K562 (cell line): Measurements from ENCODE around the gene PI4KA. TPM values are rescaled to one million over a fixed set of nuclear protein-coding genes. Genes with fewer than 3 reads are reported as not detected.
A peak's percentile ranks its signal among the peaks of the same experiment; 100 is the strongest.

Experiments
- BCL6 ChIP-seq: fragments of 250-450 bp; sonication (Bioruptor Pico); IDR thresholded peaks from 2 replicates; pipeline ENCODE4 v1.4.0; 2020
- CBX3 ChIP-seq, 2 experiments: IDR thresholded peaks; 1 replicate in 1 of 2; 2 replicates in 1 of 2; pipeline ENCODE4 v1.6.1; 2012; ENCODE audit warnings: inconsistent platforms in 2 of 2, low read length in 2 of 2, borderline replicate concordance in 1 of 2, control low read depth in 1 of 2
- ELF1 ChIP-seq: fragments of 200-800 bp; sonication (Bioruptor generic); IDR thresholded peaks from 2 replicates; pipeline ENCODE4 v1.6.1; 2016; ENCODE audit warnings: missing genetic modification characterization, missing compliant biosample characterization
- ETV6 ChIP-seq, 3 experiments: fragments of 150-350 bp in 1 of 3; sonication (generic) in 1 of 3; formaldehyde crosslinking in 1 of 3; IDR thresholded peaks; 2 replicates each; pipeline versions ENCODE4 v1.6.1 to v1.8.0; 2014 to 2022; ENCODE audit warnings: borderline replicate concordance in 2 of 3, low read depth in 2 of 3, antibody characterized with exemption in 1 of 3, low read length in 1 of 3, mild to moderate bottlenecking in 1 of 3, missing genetic modification reagents in 1 of 3
- HINFP ChIP-seq: fragments of 450-650 bp; conservative IDR thresholded peaks from 2 replicates; pipeline ENCODE4 v1.6.1; 2016; ENCODE audit warnings: missing genetic modification characterization, low read depth, mild to moderate bottlenecking, control low read depth, missing compliant biosample characterization
- HNRNPLL ChIP-seq: fragments of 200-400 bp; formaldehyde crosslinking; IDR thresholded peaks from 2 replicates; pipeline ENCODE4 v1.6.1; 2017; ENCODE audit warnings: low read length, low read depth, mild to moderate bottlenecking; ENCODE audit not compliant: poor library complexity, severe bottlenecking
- IFI16 ChIP-seq: fragments of 250-450 bp; sonication (Bioruptor Pico); IDR thresholded peaks from 2 replicates; pipeline ENCODE4 v2.1.2; 2022; ENCODE audit warnings: mild to moderate bottlenecking, inconsistent platforms
- ILK ChIP-seq: fragments of 450-650 bp; IDR thresholded peaks from 2 replicates; pipeline ENCODE4 v1.6.1; 2016; ENCODE audit warnings: missing genetic modification characterization, low read depth, mild to moderate bottlenecking, missing compliant biosample characterization, moderate library complexity, borderline replicate concordance
- NR0B1 ChIP-seq: fragments of 450-650 bp; IDR thresholded peaks from one replicate; pipeline ENCODE4 v1.6.1; 2018; ENCODE audit warnings: mild to moderate bottlenecking, moderate library complexity; ENCODE audit not compliant: partially characterized antibody
- NR2C2 ChIP-seq, 2 experiments: fragments of 200-800 bp in 1 of 2; sonication (Bioruptor generic) in 1 of 2; sonication (generic) in 1 of 2; formaldehyde crosslinking in 1 of 2; IDR thresholded peaks; 2 replicates each; pipeline versions ENCODE4 v1.6.1 to v1.8.0; 2016 to 2022; ENCODE audit warnings: mild to moderate bottlenecking in 1 of 2, missing compliant biosample characterization in 1 of 2, missing genetic modification characterization in 1 of 2, missing genetic modification reagents in 1 of 2
- RAD51 ChIP-seq: fragments of 450-650 bp; IDR thresholded peaks from 2 replicates; pipeline ENCODE4 v1.7.1; 2016; ENCODE audit warnings: low read depth, mild to moderate bottlenecking, borderline replicate concordance
- RBM15 ChIP-seq: fragments of 200-400 bp; formaldehyde crosslinking; IDR thresholded peaks from 2 replicates; pipeline ENCODE4 v1.6.1; 2018; ENCODE audit warnings: mild to moderate bottlenecking, low read length, moderate library complexity; ENCODE audit not compliant: insufficient read depth
- USF2 ChIP-seq: sonication (generic); formaldehyde crosslinking; IDR thresholded peaks from 2 replicates; pipeline ENCODE4 v1.5.0; 2020; ENCODE audit warnings: missing genetic modification reagents
- ZBTB17 ChIP-seq: fragments of 450-650 bp; formaldehyde crosslinking; IDR thresholded peaks from 2 replicates; pipeline ENCODE4 v1.4.0; 2020; ENCODE audit warnings: mild to moderate bottlenecking
- ZNF347 ChIP-seq: fragments of 450-650 bp; formaldehyde crosslinking; IDR thresholded peaks from 2 replicates; pipeline ENCODE4 v1.4.0; 2020; ENCODE audit warnings: low read depth, mild to moderate bottlenecking, moderate library complexity
- ZNF79 ChIP-seq: fragments of 250-450 bp; sonication (Bioruptor Pico); IDR thresholded peaks from 2 replicates; pipeline ENCODE4 v1.4.0; 2020; ENCODE audit warnings: low read depth, mild to moderate bottlenecking, moderate library complexity
- ZSCAN29 ChIP-seq: fragments of 450-650 bp; IDR thresholded peaks from 2 replicates; pipeline ENCODE4 v1.6.1; 2017
- polyA plus RNA-seq, 8 experiments: library from polyadenylated mRNA; depleted of rRNA in 4 of 8; stranded (reverse) in 5 of 8; unstranded in 3 of 8; fragments of >200 nt; fragmentation: Nextera tagmentation in 2 of 8; fragmentation: Illumina TruSeq in 1 of 8; extraction: Ambion mirVana in 2 of 8; extraction: Trizol in 1 of 8; gene quantifications; 2 replicates each; pipeline versions ENCODE4 v1.2.1 to v1.2.3, GENCODE V29; 2011 to 2014; ENCODE audit warnings: inconsistent platforms in 1 of 8, missing spikeins in 1 of 8
- total RNA-seq, 7 experiments: library from RNA; depleted of rRNA in 6 of 7; stranded (reverse); fragments of >200 nt in 6 of 7; fragmentation: Illumina TruSeq in 2 of 7; extraction: Trizol in 2 of 7; gene quantifications; 2 replicates each; pipeline versions ENCODE4 v1.2.1 to v1.2.3, GENCODE V29; 2011 to 2021; ENCODE audit warnings: low replicate concordance in 1 of 7
- TF ChIP-seq, protein P1 (sequence below): fragments of 150-350 bp; IDR thresholded peaks from 2 replicates; pipeline ENCODE4 v1.6.1; 2014; ENCODE audit warnings: low read depth, mild to moderate bottlenecking, low read length, borderline replicate concordance

The PI4KA gene
- total and polyA plus RNA-seq, 9 of the 15 experiments (the other 6 are each of a cell fraction or from before 2014, with no cell fraction given) = 7.3 to 187 (median 84.7) TPM

- TF ChIP-seq ZBTB17 (CRISPR knock-in tag) (no peak), ILK (no peak), ETV6 (IDR thresholded peaks at IDR 0.05; ENCODE audit: borderline replicate concordance in 1 of 2, low read depth in 2 of 2, low read length in 1 of 2) (no peak), ETV6 (CRISPR knock-in tag; IDR thresholded peaks at IDR 0.05; ENCODE audit: borderline replicate concordance) (no peak), RAD51 (no peak), ZNF347 (CRISPR knock-in tag) (no peak), ELF1 (tag) (no peak), ZSCAN29 (no peak), ZNF79 (no peak), BCL6 (no peak), NR2C2 (CRISPR knock-in tag; IDR thresholded peaks at IDR 0.05) (peak; percentile 66; the same call in 1 of the 2 replicates), NR2C2 (tag; IDR thresholded peaks at IDR 0.05) (no peak), HINFP (tag) (no peak), HNRNPLL (no peak), RBM15 (no peak), USF2 (CRISPR knock-in tag) (0 out of 2 replicates have a peak, but pooled peaks have one; percentile 30), NR0B1 (no peak), IFI16 (peak; percentile 74; the same call in 1 of the 2 replicates), CBX3 (IDR thresholded peaks at IDR 0.05; ENCODE audit: borderline replicate concordance in 1 of 2, low read length in 2 of 2) (no peak)
- TF ChIP-seq, protein P1, sequence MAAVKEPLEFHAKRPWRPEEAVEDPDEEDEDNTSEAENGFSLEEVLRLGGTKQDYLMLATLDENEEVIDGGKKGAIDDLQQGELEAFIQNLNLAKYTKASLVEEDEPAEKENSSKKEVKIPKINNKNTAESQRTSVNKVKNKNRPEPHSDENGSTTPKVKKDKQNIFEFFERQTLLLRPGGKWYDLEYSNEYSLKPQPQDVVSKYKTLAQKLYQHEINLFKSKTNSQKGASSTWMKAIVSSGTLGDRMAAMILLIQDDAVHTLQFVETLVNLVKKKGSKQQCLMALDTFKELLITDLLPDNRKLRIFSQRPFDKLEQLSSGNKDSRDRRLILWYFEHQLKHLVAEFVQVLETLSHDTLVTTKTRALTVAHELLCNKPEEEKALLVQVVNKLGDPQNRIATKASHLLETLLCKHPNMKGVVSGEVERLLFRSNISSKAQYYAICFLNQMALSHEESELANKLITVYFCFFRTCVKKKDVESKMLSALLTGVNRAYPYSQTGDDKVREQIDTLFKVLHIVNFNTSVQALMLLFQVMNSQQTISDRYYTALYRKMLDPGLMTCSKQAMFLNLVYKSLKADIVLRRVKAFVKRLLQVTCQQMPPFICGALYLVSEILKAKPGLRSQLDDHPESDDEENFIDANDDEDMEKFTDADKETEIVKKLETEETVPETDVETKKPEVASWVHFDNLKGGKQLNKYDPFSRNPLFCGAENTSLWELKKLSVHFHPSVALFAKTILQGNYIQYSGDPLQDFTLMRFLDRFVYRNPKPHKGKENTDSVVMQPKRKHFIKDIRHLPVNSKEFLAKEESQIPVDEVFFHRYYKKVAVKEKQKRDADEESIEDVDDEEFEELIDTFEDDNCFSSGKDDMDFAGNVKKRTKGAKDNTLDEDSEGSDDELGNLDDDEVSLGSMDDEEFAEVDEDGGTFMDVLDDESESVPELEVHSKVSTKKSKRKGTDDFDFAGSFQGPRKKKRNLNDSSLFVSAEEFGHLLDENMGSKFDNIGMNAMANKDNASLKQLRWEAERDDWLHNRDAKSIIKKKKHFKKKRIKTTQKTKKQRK = no peak
Measured at GRCh38 chr22:20792221-20792965, 66.2 kb downstream of the PI4KA start (continued).
